ENCODE results near the gene BNC2. TPM values are rescaled to one million over a fixed set of nuclear protein-coding genes. Genes with fewer than 3 reads are reported as not detected.

Gene BNC2
- total RNA-seq, 1 experiment from 2014 or later: 3.1 TPM

- in situ Hi-C loops (cut with HindIII; ENCODE audit: low sequenced_read_pairs): no loop called here
- no peak for DNase-seq (ENCODE audit: low spot score)
Measured at GRCh38 chr9:16593746-16594145, 276.7 kb downstream of the BNC2 start.

GRCh38 chr9:16591092-16591491 lies 279.4 kb downstream of the BNC2 start:
- DNase-seq (ENCODE audit: low spot score): no peak
- in situ Hi-C loops (cut with HindIII; ENCODE audit: low sequenced_read_pairs): no loop called here

GRCh38 chr9:16585591-16585990 lies 284.9 kb downstream of the BNC2 start:
- in situ Hi-C loops (cut with HindIII; ENCODE audit: low sequenced_read_pairs): no loop called here
- no peak for DNase-seq (ENCODE audit: low spot score)

DNA sequence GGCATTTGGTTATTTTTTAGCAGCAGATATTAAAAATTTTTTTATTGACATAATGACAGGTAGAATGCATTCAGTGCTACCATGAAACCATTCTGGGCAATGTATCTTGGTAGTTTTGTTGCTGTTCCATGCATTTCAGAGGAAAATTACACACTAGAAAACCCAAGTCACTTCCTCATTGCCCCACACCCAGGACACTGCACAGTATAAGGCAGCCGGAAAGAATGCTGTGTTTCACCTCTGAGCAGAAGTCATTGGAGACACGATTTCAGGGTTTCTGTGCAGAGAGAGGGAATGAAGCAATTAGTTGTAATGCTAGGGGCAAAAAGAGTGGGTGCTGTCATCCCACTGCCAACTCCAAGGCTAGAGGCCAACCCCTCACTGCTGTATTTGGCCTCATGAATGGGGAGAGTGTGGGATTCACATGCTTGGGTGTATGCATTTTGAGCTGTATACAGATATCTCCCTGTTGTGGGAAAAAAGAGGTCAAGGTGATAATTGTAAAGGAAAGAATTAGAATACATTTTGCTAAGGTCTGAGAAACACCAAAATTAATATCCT lies 290.5 kb downstream of the BNC2 start:
- in situ Hi-C loops (cut with HindIII; ENCODE audit: low sequenced_read_pairs): no loop called here
- no peak for DNase-seq (ENCODE audit: low spot score)

DNA sequence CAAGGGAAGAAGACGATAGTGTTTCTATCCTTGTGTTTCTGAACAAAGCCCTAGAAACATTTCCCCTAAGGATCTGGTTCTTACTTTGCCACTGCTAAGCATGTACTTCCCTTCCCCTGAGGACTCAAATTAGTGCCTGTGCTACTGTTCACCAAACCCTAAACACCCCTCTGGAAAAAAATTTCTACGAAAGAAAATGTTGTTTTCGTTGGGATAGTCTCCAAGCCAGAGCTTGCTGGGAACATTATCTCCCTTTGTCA lies 294.6 kb downstream of the BNC2 start:
- in situ Hi-C loops (cut with HindIII; ENCODE audit: low sequenced_read_pairs): no loop called here

GRCh38 chr9:16575142-16575985 lies 295.1 kb downstream of the BNC2 start:
- DNase-seq (ENCODE audit: low spot score): no peak
- in situ Hi-C loops (cut with HindIII; ENCODE audit: low sequenced_read_pairs): no loop called here

More for the DNA sequence above, 294.6 kb downstream of the BNC2 start:
- no peak for DNase-seq (ENCODE audit: low spot score)

DNA sequence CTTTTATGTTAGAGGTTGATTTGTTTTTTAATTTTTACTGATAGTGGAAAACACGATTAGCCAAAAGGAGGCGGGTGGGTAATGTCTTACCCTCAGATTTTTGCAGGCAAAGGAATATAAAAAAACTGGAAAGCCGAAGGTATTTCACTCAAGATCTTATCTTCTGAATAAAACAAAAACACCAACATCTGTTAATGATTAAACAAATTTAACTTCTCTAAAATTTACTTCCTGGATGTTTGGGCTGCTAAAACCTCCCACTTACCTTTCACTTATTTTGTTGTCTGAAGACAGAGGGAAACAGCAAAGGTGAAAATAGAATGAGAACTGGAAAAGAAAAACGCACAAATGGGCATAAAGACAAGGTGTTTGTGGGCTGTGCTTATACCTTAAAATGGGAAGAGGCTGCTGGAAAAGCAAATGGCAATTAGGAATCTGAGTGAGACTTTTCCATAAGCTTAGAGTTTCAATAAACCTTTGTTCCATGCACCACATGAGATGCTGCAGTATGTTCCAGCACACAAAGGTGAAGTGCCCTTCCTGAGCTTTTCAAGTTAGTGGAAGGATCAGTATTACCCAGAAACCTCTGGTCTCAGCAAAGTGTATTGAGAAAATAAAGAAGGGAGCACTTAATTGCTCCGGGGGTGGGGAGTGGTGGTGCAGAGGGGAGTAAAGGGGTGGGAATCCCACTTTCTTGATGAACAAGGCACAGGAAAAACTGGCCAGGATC lies 298.3 kb downstream of the BNC2 start:
- in situ Hi-C loops (cut with HindIII; ENCODE audit: low sequenced_read_pairs): no loop called here

DNA sequence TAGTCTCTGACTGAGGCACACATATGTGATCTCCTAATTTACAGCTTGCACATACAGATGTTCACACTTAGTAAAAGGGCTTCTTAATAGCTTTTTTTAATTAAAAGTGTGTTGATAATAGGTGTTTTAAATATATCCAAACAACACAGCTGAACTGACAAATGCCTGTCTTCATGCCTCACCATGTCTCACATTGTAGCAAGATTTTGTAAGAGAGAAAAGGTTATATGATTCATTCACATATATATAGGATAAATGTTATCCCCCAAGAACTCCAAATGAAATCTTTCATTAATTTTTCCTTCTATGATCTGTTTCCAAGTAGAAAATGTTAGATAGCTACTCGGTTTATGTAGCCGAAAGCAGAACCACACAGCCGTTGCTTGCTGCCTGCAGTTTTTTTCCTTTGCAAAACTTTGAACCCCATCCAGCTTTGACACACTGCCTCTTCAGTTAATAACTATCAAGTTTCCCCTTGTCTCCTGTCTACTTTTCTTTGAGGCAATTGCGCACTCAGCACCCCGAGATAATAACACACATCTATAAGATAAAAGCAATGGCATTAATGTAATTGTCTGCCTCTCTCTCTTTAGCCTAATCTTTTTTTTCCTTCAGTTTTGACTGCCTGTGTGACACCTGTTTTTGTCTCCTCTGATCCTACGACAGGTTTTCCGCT lies 299.2 kb downstream of the BNC2 start:
- in situ Hi-C loops (cut with HindIII; ENCODE audit: low sequenced_read_pairs): no loop called here
- DNase-seq (ENCODE audit: low spot score): no peak

More for the DNA sequence above, 298.3 kb downstream of the BNC2 start:
- no peak for DNase-seq (ENCODE audit: low spot score)

GRCh38 chr9:16563446-16563845 lies 307.0 kb downstream of the BNC2 start:
- no peak for DNase-seq (ENCODE audit: low spot score)
- in situ Hi-C loops (cut with HindIII; ENCODE audit: low sequenced_read_pairs): no loop called here

DNA sequence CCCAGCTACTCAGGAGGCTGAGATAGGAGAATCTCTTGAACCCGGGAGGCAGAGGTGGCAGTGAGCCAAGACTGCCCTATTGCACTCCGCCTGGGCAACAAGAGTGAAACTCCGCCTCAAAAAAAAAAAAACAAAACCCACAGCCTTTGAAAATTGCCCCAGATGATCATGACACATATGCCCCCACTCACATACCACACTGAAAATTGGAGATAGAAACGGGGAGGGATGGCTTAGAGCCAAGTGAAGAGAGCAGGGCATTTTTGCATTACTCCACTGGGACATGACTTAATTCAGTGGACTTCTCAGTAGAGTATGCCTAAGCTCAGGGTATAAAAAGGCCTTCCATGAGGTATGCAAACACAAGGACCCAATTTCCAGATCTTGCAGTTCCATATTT lies 309.3 kb downstream of the BNC2 start:
- no peak for DNase-seq (ENCODE audit: low spot score)
- in situ Hi-C loops (cut with HindIII; ENCODE audit: low sequenced_read_pairs): no loop called here

DNA sequence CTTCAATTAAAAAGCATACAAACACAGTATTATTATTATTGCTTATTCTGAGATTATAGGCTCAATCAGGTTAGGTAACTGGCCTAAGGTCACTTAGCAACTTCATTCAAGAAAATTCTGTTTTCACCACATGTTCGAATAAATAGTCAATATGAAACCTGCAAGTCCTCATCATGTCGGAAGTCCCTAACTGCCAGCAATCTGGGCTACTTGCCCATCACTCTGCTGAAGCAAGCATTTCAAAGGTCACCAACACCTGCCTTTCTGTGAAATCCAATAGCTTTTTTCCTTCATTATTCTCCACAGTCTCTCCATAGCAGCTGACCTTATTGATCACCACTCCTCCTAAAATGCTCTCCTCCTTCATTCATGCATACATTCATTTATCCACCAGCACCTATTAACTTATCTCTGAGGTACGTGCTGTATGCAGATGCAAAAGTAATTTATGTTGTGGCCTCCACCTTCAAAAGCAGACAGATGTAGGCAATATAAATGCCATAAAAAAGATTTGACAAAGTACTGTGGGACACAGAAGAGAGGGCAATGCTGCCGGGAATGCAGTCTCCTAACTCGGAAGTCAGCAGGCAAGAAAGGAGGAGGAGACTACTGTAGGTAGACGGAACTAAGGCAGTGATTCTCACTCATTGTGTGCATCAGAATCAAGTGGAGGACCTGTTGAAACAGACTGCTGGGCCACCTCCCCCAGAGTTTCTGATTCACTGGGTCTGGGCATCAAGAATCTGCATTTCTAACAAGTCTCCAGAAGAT lies 310.9 kb downstream of the BNC2 start:
- DNase-seq (ENCODE audit: low spot score): no peak
- in situ Hi-C loops (cut with HindIII; ENCODE audit: low sequenced_read_pairs): no loop called here

DNA sequence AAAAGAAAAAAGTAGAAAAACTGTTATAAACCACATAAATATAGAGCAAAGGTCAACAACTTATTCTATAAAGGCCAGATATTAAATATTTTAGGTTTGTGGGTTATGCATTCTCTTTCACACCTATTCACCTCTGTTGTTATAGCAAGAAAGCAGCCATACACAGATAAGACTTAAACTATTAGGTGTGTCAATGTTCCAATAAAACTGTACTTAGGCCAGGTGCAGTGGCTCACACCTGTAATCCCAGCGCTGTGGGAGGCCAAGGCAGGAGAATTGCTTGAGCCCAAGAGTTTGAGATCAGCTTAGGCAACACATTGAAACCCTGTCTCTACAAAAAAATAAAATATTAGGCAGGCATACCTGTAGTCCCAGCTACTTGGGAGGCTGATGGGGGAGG lies 314.7 kb downstream of the BNC2 start:
- in situ Hi-C loops (cut with HindIII; ENCODE audit: low sequenced_read_pairs): no loop called here
- no peak for DNase-seq (ENCODE audit: low spot score)

DNA sequence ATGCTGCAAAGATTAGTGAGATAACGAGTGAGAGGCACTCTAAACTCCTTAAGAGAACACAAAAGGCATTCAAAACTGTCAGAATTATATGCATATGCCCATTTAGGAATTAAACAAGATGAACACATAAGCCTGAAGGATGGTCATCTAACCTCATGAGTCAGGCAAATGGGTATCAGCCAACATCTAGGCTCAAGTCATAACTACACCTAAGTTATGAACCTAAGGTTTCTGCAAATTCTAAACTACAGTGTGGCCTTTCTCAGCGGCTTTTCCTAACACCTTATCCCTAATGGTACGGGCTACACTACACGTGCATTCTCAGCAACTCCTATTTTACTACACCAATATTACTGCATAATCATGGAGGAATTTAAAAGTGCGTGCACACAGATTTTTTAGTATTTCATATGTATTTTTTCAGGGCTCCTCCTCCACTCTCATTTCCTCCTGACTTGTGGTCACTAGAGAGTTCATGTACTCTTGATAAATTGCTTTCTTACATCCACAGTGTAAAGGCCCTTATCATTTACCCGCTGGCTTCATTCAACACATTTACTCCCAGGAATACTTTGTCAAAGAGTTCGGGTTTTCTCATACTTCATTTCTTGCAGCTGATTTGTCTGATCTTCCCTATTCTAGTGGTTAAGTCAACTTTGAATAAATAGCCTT lies 316.5 kb downstream of the BNC2 start:
- in situ Hi-C loops (cut with HindIII; ENCODE audit: low sequenced_read_pairs): no loop called here
- DNase-seq (ENCODE audit: low spot score): no peak

DNA sequence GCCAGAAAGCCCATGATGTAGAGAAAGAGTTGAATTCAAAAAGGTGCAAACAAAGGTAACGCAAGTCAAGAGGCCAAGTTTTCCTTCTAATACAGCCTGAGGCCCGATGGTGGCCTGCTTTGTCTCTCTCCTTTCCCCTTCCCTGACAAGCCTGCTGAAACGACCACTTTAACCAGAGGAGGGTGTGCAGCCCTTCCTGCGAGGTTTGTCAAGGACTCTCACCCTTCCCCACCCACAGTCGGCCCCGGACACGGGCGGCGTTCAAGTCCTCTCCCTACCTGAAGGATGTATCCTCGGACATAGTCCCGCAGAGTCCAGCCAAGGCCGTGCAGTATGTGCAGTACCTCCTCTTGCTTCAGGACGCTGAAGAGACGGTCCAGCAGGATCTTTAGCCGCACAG lies 318.2 kb downstream of the BNC2 start:
- DNase-seq (ENCODE audit: low spot score): no peak
- in situ Hi-C loops (cut with HindIII; ENCODE audit: low sequenced_read_pairs): no loop called here

- DNase-seq (ENCODE audit: low spot score): no peak
- in situ Hi-C loops (cut with HindIII; ENCODE audit: low sequenced_read_pairs): no loop called here
Measured at GRCh38 chr9:16551692-16552091, 318.8 kb downstream of the BNC2 start.

DNA sequence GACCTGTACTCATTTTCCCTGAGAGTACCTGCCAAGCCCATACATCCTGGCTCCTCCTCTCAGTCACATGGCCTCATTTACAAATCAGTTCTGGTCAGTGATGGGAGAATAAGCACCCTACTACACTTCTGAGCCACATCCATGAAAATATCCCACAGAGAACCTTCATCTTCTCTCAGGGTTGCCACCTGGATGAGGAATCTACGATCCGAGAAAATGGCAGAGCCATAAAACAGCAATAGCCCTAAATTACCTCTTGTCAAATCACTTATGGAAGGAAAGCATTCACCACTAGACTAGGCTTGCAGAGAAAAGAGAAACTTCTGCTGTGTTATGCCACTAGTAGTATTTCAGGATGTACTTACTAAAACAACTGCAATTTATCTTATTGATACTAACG lies 324.8 kb downstream of the BNC2 start:
- no peak for DNase-seq (ENCODE audit: low spot score)
- in situ Hi-C loops (cut with HindIII; ENCODE audit: low sequenced_read_pairs): no loop called here

DNA sequence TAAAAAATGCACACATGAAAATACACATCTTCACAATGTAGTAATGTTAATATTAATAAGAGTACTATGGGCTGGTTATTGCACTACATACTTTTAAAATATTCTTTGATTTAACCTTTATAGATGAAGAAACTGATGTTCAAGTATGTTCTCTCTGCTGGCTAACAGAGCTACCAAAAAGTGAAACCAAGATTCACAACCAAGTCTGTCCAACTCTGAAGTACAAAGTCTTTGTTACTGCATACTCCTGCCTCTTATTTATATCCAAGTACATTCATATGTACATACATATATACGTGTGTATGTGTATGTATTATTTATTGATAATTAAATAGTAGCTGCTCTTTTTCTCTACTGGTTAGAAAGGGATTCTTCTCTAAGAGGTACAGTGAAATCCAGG lies 325.6 kb downstream of the BNC2 start:
- no peak for DNase-seq (ENCODE audit: low spot score)
- in situ Hi-C loops (cut with HindIII; ENCODE audit: low sequenced_read_pairs): no loop called here

DNA sequence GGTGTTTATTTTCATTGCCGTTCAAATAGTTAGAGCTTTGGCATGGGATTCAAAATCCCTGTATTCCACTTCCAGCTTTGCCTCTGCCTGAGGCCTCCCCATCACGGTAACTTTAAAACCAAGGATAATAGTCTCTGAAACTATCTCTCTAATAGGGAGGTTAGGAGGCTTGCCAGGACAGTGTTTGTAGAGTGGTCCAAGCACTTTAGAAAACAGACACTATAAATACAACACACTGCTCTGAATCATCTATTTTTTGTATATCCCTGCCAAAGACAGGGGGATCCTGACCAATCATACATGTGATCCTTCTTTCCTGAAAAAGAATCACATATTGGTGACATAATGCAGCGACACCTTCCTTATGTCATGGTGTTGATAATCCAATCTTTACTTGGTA lies 326.8 kb downstream of the BNC2 start:
- in situ Hi-C loops (cut with HindIII; ENCODE audit: low sequenced_read_pairs): no loop called here
- no peak for DNase-seq (ENCODE audit: low spot score)

GRCh38 chr9:16543225-16543624 lies 327.2 kb downstream of the BNC2 start:
- DNase-seq (ENCODE audit: low spot score): no peak
- in situ Hi-C loops (cut with HindIII; ENCODE audit: low sequenced_read_pairs): no loop called here

All from G401 (cell line).